Activated CD4-positive, alpha-beta T cell treated with anti-CD3 and anti-CD28 coated beads, Interleukin-2, amount 10 ng/mL, durations not matched to agents 24 days and 14 days (primary cell): ENCODE results near the gene FBRS. TPM values are rescaled to one million over a fixed set of nuclear protein-coding genes. Genes with fewer than 3 reads are reported as not detected.
"Not testable (repeated sequence)": the region's sequence is repeated elsewhere in the genome, so short reads cannot be mapped to it uniquely, and the experiment has no call there.

ENCODE experiments used
- DNase-seq: peaks from one replicate; pipeline ENCODE4 v3.0.0; 2022
- H3K27ac Mint-ChIP-seq: one replicate; pipeline ENCODE4 v1.8.0; 2022; ENCODE audit warnings: mild to moderate bottlenecking, mixed read lengths
- H3K27me3 Mint-ChIP-seq: one replicate; pipeline ENCODE4 v1.8.0; 2022; ENCODE audit warnings: mixed read lengths
- H3K36me3 Mint-ChIP-seq: one replicate; pipeline ENCODE4 v1.8.0; 2022; ENCODE audit warnings: low read depth, mild to moderate bottlenecking, mixed read lengths
- H3K4me1 Mint-ChIP-seq: one replicate; pipeline ENCODE4 v1.8.0; 2021; ENCODE audit warnings: mixed read lengths
- H3K4me3 Mint-ChIP-seq: one replicate; pipeline ENCODE4 v1.8.0; 2022; ENCODE audit warnings: mild to moderate bottlenecking, moderate library complexity, mixed read lengths
- H3K9me3 Mint-ChIP-seq: one replicate; pipeline ENCODE4 v1.8.0; 2021; ENCODE audit warnings: mixed read lengths
- intact Hi-C: fragments of 100-400 bp; cut with micrococcal nuclease; formaldehyde crosslinking; loops from one replicate; pipeline ENCODE4 v1.15.1; 2023
- total RNA-seq: library from RNA; stranded (reverse); gene quantifications from 2 replicates; pipeline ENCODE4 v1.2.3, GENCODE V29; 2022

The FBRS gene
- total RNA-seq, 1 donor from 2014 or later: 121 TPM

DNA sequence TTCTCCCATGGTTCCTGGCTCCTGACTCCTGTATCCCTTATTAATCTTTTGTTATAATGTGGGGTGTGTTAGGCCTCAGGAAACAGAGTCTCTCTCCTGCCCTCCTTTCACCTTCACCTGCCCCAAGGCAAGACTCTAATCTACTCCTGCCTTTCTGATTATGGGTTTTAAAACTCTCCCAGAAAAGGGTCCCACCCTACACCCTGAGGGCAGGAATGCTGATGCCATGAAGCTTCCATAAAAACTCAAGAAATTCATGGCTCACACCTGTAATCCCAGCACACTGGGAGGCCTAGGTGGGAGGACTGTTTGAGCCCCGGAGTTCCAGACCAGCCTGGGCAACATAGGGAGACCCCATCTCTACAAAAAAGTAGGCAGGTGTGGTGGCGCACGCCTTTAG is 22.1 kb downstream of the FBRS start:
- Mint-ChIP-seq H3K36me3 (no peaks in the 10 kb centered on the region), H3K27me3 (no peaks in the 10 kb centered on the region), H3K27ac (no peak overlapping the region), H3K9me3 (no peaks in the 10 kb centered on the region), H3K4me1 (no peaks in the 10 kb centered on the region), H3K4me3 (no peak overlapping the region)
- intact Hi-C loops: no loop called here
- no peak for DNase-seq

DNA sequence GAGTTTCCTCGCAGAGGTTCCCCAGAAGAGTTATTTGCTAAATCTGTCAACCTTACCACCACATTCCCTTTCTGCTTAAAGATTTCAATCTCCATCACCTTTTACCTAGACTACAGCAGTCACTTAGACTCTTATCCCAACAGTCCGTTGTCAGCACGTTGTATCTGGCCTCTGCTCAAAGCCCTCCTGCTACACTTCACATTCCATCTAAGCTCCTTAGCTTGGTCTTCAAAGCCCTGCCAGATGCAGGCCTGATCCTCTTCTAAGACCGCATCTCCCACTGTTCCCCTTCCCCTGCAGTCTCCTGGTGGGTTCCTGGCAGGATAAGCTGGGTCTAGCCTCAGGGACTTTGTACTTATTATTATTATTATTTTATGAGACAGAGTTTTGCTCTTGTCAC is 30.5 kb downstream of the FBRS start:
- Mint-ChIP-seq H3K9me3 (no peaks in the 10 kb centered on the region), H3K27ac (no peak overlapping the region), H3K36me3 (no peaks in the 10 kb centered on the region), H3K4me1 (peaks cover 8% of the 10 kb centered on the region), H3K4me3 (no peak overlapping the region), H3K27me3 (no peaks in the 10 kb centered on the region)
- DNase-seq: no peak
- intact Hi-C loops: no loop called here

DNA sequence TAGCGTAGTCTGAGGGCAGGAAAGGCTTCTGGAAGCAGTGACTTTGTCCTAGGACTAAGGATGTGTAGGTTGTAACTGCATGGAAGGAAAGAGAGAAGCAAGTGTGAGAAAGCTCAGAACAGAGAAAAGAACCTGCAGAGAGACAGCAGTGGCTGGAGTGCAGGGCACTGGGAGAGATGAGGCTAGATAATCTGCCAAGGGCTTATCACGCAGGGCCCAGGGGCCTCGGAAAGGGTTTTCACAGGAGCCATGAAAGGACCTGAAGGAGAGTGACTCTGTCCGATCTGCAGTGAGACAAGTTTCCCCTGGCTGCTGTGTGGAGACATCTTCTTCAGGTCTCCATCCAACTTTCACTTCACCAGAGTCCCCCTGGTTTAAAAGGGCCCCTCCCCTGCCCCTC is 33.7 kb downstream of the FBRS start:
- no peak overlapping the region for H3K4me3 Mint-ChIP-seq
- H3K36me3 Mint-ChIP-seq: no peaks in the 10 kb centered on the region
- intact Hi-C loops: no loop called here
- no peaks in the 10 kb centered on the region for H3K27me3 Mint-ChIP-seq
- H3K27ac Mint-ChIP-seq: no peak overlapping the region
- H3K4me1 Mint-ChIP-seq: peaks cover 14% of the 10 kb centered on the region
- H3K9me3 Mint-ChIP-seq: no peaks in the 10 kb centered on the region
- DNase-seq: no peak

DNA sequence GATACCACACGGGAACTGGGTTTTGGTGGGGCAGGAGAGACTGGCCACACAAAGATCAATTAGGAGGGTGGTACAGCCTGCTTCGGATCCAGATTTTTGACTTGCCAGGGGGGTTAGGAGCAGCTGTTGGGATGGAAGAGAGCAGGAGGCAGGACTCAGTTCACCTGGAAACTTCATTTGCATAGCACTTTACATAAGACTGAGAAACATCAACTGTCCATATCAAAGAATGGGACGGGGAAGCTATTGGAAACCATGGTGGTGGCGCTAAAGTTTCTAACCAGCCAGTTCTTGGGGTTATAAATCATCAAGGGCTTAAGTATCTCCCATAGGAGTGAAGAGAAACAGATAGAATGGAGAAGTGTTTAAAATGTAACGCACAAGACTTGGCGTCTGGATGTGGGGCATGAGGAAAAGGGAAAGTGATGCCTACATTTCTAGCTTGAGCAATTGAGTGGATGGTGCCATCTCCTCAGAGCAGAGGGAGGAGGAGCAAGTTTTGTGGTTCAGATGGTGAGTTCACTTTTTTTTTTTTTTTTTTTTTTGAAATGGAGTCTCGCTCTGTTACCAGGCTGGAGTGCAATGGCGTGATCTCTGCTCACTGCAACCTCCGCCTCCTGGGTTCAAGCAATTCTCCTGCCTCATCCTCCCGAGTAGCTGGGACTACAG is 34.3 kb downstream of the FBRS start:
- Mint-ChIP-seq H3K27me3 (no peaks in the 10 kb centered on the region), H3K4me1 (peaks cover 20% of the 10 kb centered on the region), H3K9me3 (no peaks in the 10 kb centered on the region), H3K27ac (no peak overlapping the region), H3K36me3 (no peaks in the 10 kb centered on the region), H3K4me3 (no peak overlapping the region)
- intact Hi-C loops: no loop called here
- no peak for DNase-seq

DNA sequence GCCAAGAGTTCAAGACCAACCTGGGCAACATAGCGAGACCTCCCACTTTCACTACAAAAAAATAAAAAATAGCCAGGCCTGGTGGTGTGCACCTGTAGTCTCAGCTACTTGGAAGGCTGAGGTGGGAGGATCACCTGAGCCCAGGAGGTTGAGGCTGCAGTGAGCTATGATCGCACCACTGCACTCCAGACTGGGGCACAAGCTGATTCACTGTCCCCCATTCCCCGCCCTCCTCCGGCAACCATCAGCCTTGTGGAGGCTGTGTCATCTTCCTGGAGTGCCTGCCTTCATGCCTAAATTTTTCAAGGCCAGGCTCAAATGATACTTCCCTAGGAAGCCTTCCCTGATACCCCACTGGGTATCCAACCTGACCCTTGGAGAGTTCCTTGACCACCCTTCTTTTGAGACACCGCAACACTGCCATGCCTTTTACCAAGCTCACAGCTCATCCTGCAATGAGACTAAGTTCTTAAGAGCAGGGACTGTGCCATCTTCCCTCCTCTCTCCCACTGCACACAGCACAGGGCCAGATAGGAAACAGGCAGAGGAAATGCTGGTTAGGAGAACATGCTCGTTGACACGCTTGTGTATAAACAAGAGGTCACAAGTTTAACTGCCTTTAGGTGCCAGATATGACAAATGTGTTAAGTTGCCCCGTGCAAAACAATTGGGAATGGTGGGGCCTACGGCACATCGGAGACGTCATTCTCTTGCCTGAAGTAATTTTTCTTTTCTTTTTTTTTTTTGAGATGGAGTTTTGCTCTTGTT is 36.9 kb downstream of the FBRS start:
- intact Hi-C loops: loop anchor here (1.0 kb wide), 1 partner anchor 35 kb away; no protein-coding TSS in a partner anchor
- Mint-ChIP-seq H3K36me3 (peaks cover 8% of the 10 kb centered on the region), H3K4me3 (peak overlapping the region; percentile 35), H3K27ac (peak overlapping the region; percentile 77), H3K9me3 (no peaks in the 10 kb centered on the region), H3K4me1 (peaks cover 32% of the 10 kb centered on the region), H3K27me3 (no peaks in the 10 kb centered on the region)
- no peak for DNase-seq

DNA sequence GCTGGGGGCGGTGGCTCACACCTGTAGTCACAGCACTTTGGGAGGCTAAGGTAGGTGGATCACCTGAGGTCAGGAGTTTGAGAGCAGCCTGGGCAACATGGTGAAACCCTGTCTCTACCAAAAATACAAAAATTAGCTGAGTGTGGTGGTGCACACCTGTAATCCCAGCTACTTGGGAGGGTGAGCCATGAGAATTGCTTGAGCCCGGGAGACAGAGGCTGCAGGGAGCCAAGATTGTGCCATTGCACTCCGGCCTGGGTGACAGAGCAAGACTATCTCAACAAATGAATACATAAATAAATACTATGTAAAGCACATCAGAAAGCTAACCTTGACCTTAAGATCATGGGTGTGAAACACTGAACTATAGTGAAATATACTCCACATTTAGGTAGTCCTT is 38.4 kb downstream of the FBRS start:
- H3K4me1 Mint-ChIP-seq: peaks cover 37% of the 10 kb centered on the region
- H3K4me3 Mint-ChIP-seq, DNase-seq, H3K27ac Mint-ChIP-seq, H3K9me3 Mint-ChIP-seq, H3K27me3 Mint-ChIP-seq, intact Hi-C loops: not testable (repeated sequence)
- H3K36me3 Mint-ChIP-seq: peaks cover 19% of the 10 kb centered on the region

DNA sequence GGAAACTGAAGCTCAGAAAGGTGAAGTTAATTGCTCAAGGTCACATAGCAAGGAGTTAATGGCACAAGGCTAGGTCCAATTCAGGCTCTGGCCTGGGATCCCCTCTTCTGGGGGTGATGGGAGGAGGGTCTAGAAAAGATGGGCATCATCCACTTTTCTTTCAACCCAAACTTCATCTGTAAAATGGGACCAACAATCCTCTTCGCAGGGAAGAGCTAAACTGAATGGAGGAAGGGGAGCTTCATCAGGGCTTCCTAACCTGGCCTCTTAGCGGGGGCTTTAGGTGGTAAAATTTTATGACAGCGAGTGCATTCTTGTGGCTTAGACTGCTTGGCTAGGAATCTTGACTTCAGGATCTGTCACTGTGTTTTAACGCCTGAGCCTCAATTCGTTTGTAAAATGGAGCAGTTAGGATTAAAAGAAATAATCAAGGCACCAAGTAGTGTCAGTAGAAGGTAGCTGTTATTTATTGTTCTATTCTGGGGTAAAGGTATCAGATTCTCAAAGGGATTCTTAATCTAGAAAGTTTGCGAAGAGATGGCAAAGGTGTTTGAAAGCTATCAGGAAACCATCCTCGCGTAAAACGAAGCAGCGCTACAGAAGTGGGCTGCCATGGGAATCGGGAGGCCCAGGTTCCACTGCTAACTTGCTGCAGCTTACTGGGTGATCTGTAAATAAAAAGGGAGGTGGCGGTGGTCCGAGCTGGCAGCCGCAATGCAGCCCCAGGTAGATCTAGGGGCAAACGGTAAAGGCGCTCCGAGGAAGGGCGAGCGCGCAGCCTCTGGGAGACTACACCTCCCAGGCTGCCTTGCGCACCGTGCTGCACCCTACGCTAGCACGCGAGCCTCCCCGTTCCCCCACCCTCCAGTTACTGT is 39.3 kb downstream of the FBRS start:
- Mint-ChIP-seq H3K36me3 (peaks cover 23% of the 10 kb centered on the region), H3K27me3 (no peaks in the 10 kb centered on the region), H3K4me3 (peak overlapping the region; percentile 97), H3K9me3 (no peaks in the 10 kb centered on the region), H3K4me1 (peaks cover 36% of the 10 kb centered on the region), H3K27ac (peak overlapping the region; percentile 100)
- DNase-seq: peak; percentile 62
- intact Hi-C loops: loop anchor here (1.0 to 2.0 kb wide), 8 partner anchors 15 to 701 kb away; partner anchors contain the start of genes CFAP119, FBRS, INO80E and PHKG2

DNA sequence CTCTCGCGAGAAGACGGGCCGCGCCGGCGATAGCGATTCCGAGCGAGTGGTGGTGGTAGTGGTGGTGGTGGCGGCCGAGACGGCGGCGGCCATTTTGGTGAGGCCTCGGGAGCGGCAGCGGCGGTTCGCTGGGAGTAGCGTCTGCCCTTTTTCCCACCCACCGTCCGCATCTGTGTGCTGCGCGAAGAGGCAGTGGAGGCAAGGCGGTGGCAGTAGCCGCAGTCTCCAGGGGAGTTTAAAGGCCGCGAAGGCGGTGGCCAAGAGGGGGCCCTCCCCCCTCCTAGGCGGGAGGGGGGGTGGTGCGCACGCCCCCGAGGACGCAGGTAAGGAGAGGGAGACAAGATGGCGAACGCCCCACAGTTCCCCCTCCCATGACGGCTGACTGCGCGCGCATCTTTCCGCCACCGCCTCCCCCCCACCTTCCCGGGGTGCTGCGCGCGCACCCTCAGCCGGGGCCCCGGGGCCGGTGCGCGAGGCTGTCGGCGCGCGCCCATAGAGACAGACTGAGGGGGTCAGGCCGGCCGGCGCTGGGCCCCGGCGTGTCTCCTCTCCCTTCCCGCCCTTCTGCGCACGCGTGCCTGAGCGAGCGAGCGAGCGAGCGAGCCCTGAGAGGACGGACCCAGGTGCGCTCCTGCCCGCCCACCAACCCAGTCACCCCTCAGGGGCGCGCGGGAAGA is 40.0 kb downstream of the FBRS start:
- H3K36me3 Mint-ChIP-seq: peaks cover 28% of the 10 kb centered on the region

DNA sequence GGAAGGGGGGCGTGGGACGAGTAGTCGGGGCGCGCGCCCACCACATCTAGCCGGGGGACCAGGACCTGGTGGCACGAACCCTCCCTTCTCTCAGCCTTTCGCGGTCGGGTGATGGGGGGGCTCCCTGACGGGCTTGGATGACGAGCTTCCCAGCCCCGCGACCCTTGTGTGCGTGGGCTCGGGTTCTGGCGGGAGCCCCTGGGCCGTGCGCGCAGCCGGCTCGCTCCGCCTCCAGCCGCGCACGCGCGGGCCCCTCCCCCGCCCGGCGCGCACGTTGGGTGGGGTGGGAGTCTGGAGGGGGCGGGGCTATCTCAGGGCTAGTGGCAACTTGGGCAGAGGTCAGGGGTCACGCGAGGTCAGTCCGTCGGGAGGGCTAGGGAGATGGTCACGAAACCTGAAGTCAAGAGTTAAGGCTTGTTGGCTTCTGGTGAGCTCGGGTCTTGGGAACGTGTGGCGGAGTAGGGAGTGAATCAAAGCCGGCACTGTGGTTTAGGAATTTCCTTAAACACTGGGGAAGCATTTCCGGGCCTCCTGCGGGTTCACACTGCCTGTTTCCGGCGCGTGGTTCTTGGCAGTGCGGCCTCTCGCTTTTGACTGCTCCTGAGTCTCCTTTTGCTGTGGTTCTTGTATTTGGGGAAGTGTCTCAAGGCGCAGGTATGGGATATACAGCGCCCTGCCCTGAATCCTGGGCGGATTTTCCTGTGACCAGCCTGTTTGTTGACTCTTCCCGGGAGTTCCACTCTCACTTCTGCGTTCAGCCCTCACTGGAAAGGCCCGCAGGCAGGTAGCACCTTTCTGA is 40.8 kb downstream of the FBRS start, which contains the start of gene SRCAP:
Gene SRCAP, plus strand, starts transcription at position 356 of the 799 bp plus-strand sequence. CDS start 1,654 bp downstream, outside the sequence.
- Mint-ChIP-seq H3K9me3 (no peaks in the 10 kb centered on the region), H3K27me3 (no peaks in the 10 kb centered on the region), H3K27ac (peak within 1 kb of the TSS; percentile 100), H3K4me3 (peak within 1 kb of the TSS; percentile 97), H3K4me1 (peaks cover 28% of the 10 kb centered on the region), H3K36me3 (peaks cover 31% of the 10 kb centered on the region)
- peak; percentile 96 for DNase-seq
- intact Hi-C loops: loop anchor here (1.0 to 2.0 kb wide), 8 partner anchors 14 to 702 kb away; partner anchors contain the start of genes CFAP119, FBRS, INO80E and PHKG2

More for the DNA sequence above, 40.0 kb downstream of the FBRS start:
- peak; percentile 100 for DNase-seq
- Mint-ChIP-seq H3K9me3 (no peaks in the 10 kb centered on the region), H3K4me1 (peaks cover 34% of the 10 kb centered on the region), H3K27me3 (no peaks in the 10 kb centered on the region), H3K27ac (peak overlapping the region; percentile 100), H3K4me3 (peak overlapping the region; percentile 97)
- intact Hi-C loops: loop anchor here (1.0 to 2.0 kb wide), 8 partner anchors 15 to 701 kb away; partner anchors contain the start of genes CFAP119, FBRS, INO80E and PHKG2

DNA sequence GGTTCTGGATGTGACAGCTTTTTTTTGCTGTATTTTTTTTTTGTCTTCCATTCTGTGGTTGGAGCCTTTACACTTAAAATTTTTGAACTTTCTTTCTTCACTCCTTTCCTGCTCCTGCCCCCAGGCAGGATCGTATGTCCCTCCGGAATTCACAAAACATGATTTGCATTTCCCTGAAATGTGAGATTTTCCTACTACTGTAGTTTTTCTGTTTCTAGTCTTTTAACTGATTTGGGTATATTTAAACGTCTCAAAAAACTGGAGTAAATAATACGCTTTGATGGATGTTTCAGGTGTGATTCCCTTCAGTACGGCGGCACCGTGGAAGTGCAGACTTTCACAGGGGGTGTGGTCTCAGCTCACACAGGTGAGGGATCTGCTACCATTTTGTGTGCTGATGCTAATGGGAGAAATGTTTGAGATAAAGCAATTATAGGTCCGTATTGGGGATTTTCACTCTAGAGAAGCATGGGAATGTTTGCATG is 41.4 kb downstream of the FBRS start:
- Mint-ChIP-seq H3K4me3 (peak overlapping the region; percentile 97), H3K27ac (peak overlapping the region; percentile 96), H3K4me1 (peaks cover 28% of the 10 kb centered on the region), H3K27me3 (no peaks in the 10 kb centered on the region), H3K36me3 (peaks cover 38% of the 10 kb centered on the region), H3K9me3 (no peaks in the 10 kb centered on the region)
- DNase-seq: no peak
- intact Hi-C loops: loop anchor here (2.0 kb wide), 2 partner anchors 13 to 703 kb away; partner anchors contain the start of gene INO80E

DNA sequence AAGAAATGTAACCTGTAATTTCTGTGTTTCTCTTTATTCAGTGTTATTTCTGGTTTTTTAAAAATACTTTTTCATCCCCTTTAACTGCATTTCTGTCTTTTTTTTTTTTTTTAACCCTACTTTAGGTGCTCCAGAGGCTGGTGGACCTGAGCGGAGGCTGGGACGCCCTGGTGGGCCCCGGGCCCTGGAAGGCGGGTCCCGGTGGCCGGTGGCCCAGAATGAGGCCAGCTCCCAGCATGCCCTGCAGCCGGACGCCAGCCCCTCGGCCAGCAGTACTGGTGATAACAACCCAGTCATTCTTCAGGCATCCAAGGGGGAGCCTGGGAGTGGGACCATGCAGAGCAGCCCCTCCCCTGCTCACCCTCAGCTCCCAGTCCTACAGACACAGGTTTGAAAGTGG is 42.3 kb downstream of the FBRS start:
- H3K4me3 Mint-ChIP-seq: peak overlapping the region; percentile 97

DNA sequence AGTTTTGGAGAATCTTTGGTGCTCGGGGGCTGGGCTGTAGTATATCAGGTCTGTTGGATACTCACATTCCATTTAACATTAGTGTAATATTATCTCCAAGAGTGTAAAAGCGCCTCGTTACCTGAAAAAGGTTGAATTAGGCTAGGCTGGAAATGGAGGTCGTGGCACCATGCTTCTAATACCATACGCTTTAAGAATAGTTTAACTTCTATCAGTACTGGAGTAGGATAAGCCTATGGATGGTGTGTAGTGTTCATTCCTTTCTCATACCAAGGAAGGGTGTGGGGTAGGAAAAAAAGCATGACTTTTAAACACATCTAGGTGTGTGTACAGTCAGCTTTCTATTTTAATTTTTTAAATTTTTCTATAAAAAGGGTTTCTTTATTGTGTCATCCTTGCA is 42.7 kb downstream of the FBRS start:
- H3K4me3 Mint-ChIP-seq: peak overlapping the region; percentile 50
- H3K9me3 Mint-ChIP-seq: no peaks in the 10 kb centered on the region
- H3K36me3 Mint-ChIP-seq: peaks cover 44% of the 10 kb centered on the region
- DNase-seq: no peak
- no peaks in the 10 kb centered on the region for H3K27me3 Mint-ChIP-seq
- intact Hi-C loops: no loop called here
- H3K27ac Mint-ChIP-seq: no peak overlapping the region
- peaks cover 25% of the 10 kb centered on the region for H3K4me1 Mint-ChIP-seq

More for the DNA sequence above, 42.3 kb downstream of the FBRS start:
- no peaks in the 10 kb centered on the region for H3K27me3 Mint-ChIP-seq
- no peak for DNase-seq
- H3K4me1 Mint-ChIP-seq: peaks cover 25% of the 10 kb centered on the region
- no peak overlapping the region for H3K27ac Mint-ChIP-seq
- H3K36me3 Mint-ChIP-seq: peaks cover 42% of the 10 kb centered on the region
- intact Hi-C loops: no loop called here
- H3K9me3 Mint-ChIP-seq: no peaks in the 10 kb centered on the region
